ENCODE results near the gene BEST4.
"Not testable (repeated sequence)": the region's sequence is repeated elsewhere in the genome, so short reads cannot be mapped to it uniquely, and the experiment has no call there.

Gene BEST4

DNA sequence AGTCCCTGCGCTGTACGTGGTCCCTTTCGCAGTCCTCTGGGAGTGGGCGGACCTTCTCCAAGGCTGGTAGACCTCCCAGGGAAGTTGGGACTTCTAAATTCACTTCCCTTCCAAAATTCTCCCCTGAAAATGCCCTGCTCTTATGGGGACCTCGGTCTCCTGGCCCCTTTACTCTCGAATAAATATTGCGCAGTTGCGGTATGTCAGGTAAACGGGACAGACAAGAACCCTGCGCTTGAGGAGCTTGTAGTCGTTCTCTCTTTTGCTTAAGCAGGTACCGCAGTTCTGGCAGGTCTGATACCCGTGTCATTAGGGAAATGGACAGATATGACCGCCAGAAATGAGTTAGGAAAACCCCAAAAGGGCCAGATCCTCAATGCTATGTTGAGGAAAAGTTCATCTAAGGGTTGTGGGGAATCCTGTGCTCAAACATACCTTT lies 47.8 kb downstream of the BEST4 start:
- H3K79me2 ChIP-seq (ENCODE audit: control insufficient read depth, low read length) = peaks cover 58% of the 10 kb centered on the region

DNA sequence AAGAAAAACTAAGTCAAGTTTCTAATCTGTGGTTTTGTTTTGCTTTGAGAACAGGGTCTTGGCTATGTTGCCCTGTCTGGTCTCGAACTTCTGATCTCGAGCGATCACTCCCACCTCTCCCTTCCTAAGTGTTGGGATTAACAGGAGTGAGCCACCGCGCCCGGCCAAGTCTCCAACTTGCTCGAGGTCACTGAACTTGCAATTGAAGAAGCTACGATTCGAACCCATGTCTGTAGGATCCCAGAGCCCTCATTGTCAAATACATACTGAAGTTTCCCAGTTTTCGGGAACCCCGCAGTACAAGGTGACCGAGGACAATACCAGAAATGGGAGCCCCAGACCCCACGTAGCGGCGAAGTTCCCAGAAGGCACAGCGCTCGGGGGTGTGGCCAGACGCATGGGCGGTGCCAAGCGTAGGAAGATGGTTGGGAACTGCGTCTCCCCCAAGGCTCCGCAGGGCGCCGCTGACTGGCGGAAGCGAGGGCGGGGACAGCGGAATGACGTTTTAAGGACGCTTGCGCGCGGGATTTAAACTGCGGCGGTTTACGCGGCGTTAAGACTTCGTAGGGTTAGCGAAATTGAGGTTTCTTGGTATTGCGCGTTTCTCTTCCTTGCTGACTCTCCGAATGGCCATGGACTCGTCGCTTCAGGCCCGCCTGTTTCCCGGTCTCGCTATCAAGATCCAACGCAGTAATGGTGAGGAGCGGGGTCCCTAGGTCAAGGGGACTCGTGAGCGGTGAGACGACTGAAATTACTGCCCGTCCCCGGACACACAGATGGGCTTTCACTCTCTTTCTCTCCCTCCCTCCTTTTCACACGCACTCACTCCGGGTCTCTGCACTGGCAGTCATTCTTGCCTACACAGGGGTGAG lies 48.4 kb downstream of the BEST4 start, which contains the start of gene KIF2C:
Gene KIF2C, plus strand, starts transcription at position 531 of the 872 bp plus-strand sequence. Its CDS starts 96 bp downstream, at position 627.
- Histone ChIP-seq H3K4me3 (ENCODE audit: low read length) (peak within 1 kb of the TSS; percentile 88), H3F3A (ENCODE audit: control insufficient read depth, insufficient read depth) (peaks cover 3% of the 10 kb centered on the region; the same call in 1 of the 2 replicates), H3K4me2 (ENCODE audit: low read length) (peak within 1 kb of the TSS; percentile 83), H3K27me3 (ENCODE audit: control insufficient read depth, low read length) (no peaks in the 10 kb centered on the region), H3K4me1 (ENCODE audit: control insufficient read depth, low read length) (peaks cover 28% of the 10 kb centered on the region), H3K27ac (ENCODE audit: low read depth, low read length) (peak within 1 kb of the TSS; percentile 61), H3K9me3 (ENCODE audit: control insufficient read depth, insufficient read depth, low read length) (no peaks in the 10 kb centered on the region), H4K20me1 (ENCODE audit: control insufficient read depth, insufficient read depth, low read depth, low read length) (no peaks in the 10 kb centered on the region), H3K9me2 (replicated peaks; ENCODE audit: control insufficient read depth, low read length) (no peaks in the 10 kb centered on the region), H3K79me2 (ENCODE audit: control insufficient read depth, low read length) (peaks cover 53% of the 10 kb centered on the region), H3K36me3 (ENCODE audit: control insufficient read depth, low read length) (peaks cover 44% of the 10 kb centered on the region)
- TF ChIP-seq, protein P1, sequence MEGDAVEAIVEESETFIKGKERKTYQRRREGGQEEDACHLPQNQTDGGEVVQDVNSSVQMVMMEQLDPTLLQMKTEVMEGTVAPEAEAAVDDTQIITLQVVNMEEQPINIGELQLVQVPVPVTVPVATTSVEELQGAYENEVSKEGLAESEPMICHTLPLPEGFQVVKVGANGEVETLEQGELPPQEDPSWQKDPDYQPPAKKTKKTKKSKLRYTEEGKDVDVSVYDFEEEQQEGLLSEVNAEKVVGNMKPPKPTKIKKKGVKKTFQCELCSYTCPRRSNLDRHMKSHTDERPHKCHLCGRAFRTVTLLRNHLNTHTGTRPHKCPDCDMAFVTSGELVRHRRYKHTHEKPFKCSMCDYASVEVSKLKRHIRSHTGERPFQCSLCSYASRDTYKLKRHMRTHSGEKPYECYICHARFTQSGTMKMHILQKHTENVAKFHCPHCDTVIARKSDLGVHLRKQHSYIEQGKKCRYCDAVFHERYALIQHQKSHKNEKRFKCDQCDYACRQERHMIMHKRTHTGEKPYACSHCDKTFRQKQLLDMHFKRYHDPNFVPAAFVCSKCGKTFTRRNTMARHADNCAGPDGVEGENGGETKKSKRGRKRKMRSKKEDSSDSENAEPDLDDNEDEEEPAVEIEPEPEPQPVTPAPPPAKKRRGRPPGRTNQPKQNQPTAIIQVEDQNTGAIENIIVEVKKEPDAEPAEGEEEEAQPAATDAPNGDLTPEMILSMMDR (IDR thresholded peaks at IDR 0.05; ENCODE audit: low read depth, low read length, poor library complexity, severe bottlenecking) = no peak
- TF ChIP-seq EZH2phosphoT487 (IDR thresholded peaks at IDR 0.05; ENCODE audit: borderline replicate concordance, low read length) = no peak

More for the DNA sequence above, 47.8 kb downstream of the BEST4 start:
- Histone ChIP-seq H3K36me3 (ENCODE audit: control insufficient read depth, low read length) (peaks cover 46% of the 10 kb centered on the region), H3K4me3 (ENCODE audit: low read length) (peak overlapping the region; percentile 88), H3K27me3 (ENCODE audit: control insufficient read depth, low read length) (no peaks in the 10 kb centered on the region), H3F3A (ENCODE audit: control insufficient read depth, insufficient read depth) (peaks cover 3% of the 10 kb centered on the region; the same call in 1 of the 2 replicates), H3K9me2 (replicated peaks; ENCODE audit: control insufficient read depth, low read length) (no peaks in the 10 kb centered on the region), H3K27ac (ENCODE audit: low read depth, low read length) (peak overlapping the region; percentile 61), H3K4me1 (ENCODE audit: control insufficient read depth, low read length) (peaks cover 28% of the 10 kb centered on the region), H3K4me2 (ENCODE audit: low read length) (peak overlapping the region; percentile 83), H4K20me1 (ENCODE audit: control insufficient read depth, insufficient read depth, low read depth, low read length) (no peaks in the 10 kb centered on the region), H3K9me3 (ENCODE audit: control insufficient read depth, insufficient read depth, low read length) (no peaks in the 10 kb centered on the region)
- TF ChIP-seq EZH2phosphoT487 (IDR thresholded peaks at IDR 0.05; ENCODE audit: borderline replicate concordance, low read length) = no peak
- TF ChIP-seq, protein P1 (IDR thresholded peaks at IDR 0.05; ENCODE audit: low read depth, low read length, poor library complexity, severe bottlenecking) = no peak

DNA sequence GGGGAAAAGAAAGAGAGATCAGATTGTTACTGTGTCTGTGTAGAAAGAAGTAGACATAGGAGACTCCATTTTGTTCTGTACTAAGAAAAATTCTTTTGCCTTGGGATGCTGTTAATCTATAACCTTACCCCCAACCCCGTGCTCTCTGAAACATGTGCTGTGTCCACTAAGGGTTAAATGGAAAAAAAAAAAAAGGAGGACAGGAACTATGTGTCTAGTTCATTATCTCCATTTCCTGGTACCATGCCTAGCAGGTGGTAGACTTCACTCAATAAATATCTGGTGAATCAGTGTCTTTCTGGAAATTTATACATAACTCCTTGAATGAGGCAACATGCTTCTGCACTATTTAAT lies 49.0 kb downstream of the BEST4 start:
- Histone ChIP-seq H3K27ac (ENCODE audit: low read depth, low read length) (peak overlapping the region; percentile 61), H3K36me3 (ENCODE audit: control insufficient read depth, low read length) (peaks cover 38% of the 10 kb centered on the region), H3K4me2 (ENCODE audit: low read length) (peak overlapping the region; percentile 83), H3K4me1 (ENCODE audit: control insufficient read depth, low read length) (peaks cover 28% of the 10 kb centered on the region), H3K79me2 (ENCODE audit: control insufficient read depth, low read length) (peaks cover 47% of the 10 kb centered on the region), H3K4me3 (ENCODE audit: low read length) (peak overlapping the region; percentile 88)
- H3K9me2 ChIP-seq (replicated peaks; ENCODE audit: control insufficient read depth, low read length); H3K27me3 ChIP-seq (ENCODE audit: control insufficient read depth, low read length); H3K9me3 ChIP-seq (ENCODE audit: control insufficient read depth, insufficient read depth, low read length); H3F3A ChIP-seq (ENCODE audit: control insufficient read depth, insufficient read depth); H4K20me1 ChIP-seq (ENCODE audit: control insufficient read depth, insufficient read depth, low read depth, low read length): not testable (repeated sequence)

DNA sequence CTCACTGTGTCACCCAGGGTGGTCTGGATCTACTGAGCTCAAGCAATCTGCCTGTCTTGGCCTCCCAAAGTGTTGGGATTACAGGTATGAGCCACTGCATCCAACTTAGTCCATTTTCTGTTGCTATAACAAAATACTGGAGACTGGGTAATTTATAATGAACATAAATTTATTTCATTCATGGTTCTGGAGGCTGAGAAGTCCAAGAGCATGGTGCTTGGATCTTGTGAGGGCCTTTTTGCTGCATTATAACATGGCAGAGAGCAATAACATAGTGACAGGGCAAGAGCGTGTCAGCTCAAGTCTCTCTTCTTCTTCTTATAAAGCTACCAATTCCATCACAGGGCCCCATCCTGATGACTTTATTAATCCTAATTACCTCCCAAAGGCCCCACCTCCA lies 52.0 kb downstream of the BEST4 start:
- Histone ChIP-seq H3K36me3 (ENCODE audit: control insufficient read depth, low read length) (peaks cover 13% of the 10 kb centered on the region), H3K9me3 (ENCODE audit: control insufficient read depth, insufficient read depth, low read length) (no peaks in the 10 kb centered on the region), H3F3A (ENCODE audit: control insufficient read depth, insufficient read depth) (peaks cover 13% of the 10 kb centered on the region), H3K4me3 (ENCODE audit: low read length) (no peak overlapping the region), H3K4me2 (ENCODE audit: low read length) (no peak overlapping the region), H3K79me2 (ENCODE audit: control insufficient read depth, low read length) (peaks cover 19% of the 10 kb centered on the region), H3K4me1 (ENCODE audit: control insufficient read depth, low read length) (peaks cover 33% of the 10 kb centered on the region), H3K27me3 (ENCODE audit: control insufficient read depth, low read length) (no peaks in the 10 kb centered on the region), H3K27ac (ENCODE audit: low read depth, low read length) (no peak overlapping the region), H4K20me1 (ENCODE audit: control insufficient read depth, insufficient read depth, low read depth, low read length) (no peaks in the 10 kb centered on the region), H3K9me2 (replicated peaks; ENCODE audit: control insufficient read depth, low read length) (no peaks in the 10 kb centered on the region)
- TF ChIP-seq, protein P1 (IDR thresholded peaks at IDR 0.05; ENCODE audit: low read depth, low read length, poor library complexity, severe bottlenecking) = no peak
- no peak for TF ChIP-seq EZH2phosphoT487 (IDR thresholded peaks at IDR 0.05; ENCODE audit: borderline replicate concordance, low read length)

Data from DOHH2 (cell line).